PC-9 (cell line): ENCODE measurements around the gene MAN2A2. TPM values are rescaled to one million over a fixed set of nuclear protein-coding genes. Genes with fewer than 3 reads are reported as not detected.
A peak's percentile ranks its signal among the peaks of the same experiment; 100 is the strongest.

Source experiments
- BruUV-seq: library from RNA; stranded (reverse); fragments of 400-500 nt; replicated peaks from 2 replicates; lab custom pipeline; 2021; lab: Mats Ljungman, UMichigan
- CTCF ChIA-PET: fragments of 300-600 bp; sonication (Branson Sonifier 250); formaldehyde crosslinking; loops from one replicate; lab custom pipeline; 2022; ENCODE audit warnings: antibody characterized with exemption; lab: Charles Lee
- POLR2A ChIA-PET: fragments of 300-600 bp; sonication (Branson Sonifier 250); formaldehyde crosslinking; loops from one replicate; lab custom pipeline; 2022; ENCODE audit warnings: antibody characterized with exemption; ENCODE audit not compliant: unreplicated experiment; lab: Charles Lee
- DNase-seq, 2 experiments: peaks; one replicate each; pipeline versions ENCODE4 v3.0.0 to v3.0.0-alpha.2; 2015 to 2022; ENCODE audit warnings: mixed read lengths in 1 of 2
- H2AFZ ChIP-seq: fragments of 200-600 bp; sonication (generic); 2 replicates; pipeline ENCODE4 v1.8.1; 2017; ENCODE audit warnings: antibody characterized with exemption
- H3F3A ChIP-seq: fragments of 200-600 bp; sonication (generic); 2 replicates; pipeline ENCODE4 v1.8.1; 2017; ENCODE audit warnings: antibody characterized with exemption, mild to moderate bottlenecking, low read depth; ENCODE audit not compliant: insufficient read depth
- H3K27ac ChIP-seq: fragments of 200-600 bp; sonication (generic); 2 replicates; pipeline ENCODE4 v1.6.1; 2016; ENCODE audit warnings: mixed run types
- H3K27me3 ChIP-seq: fragments of 200-600 bp; sonication (generic); 2 replicates; pipeline ENCODE4 v1.6.1; 2016; ENCODE audit warnings: low read depth, mixed run types; ENCODE audit not compliant: insufficient read depth
- H3K36me3 ChIP-seq: fragments of 200-600 bp; sonication (generic); 2 replicates; pipeline ENCODE4 v1.6.1; 2016; ENCODE audit warnings: low read depth, mixed run types
- H3K4me1 ChIP-seq: fragments of 200-600 bp; sonication (generic); replicated peaks from 2 replicates; pipeline ENCODE4 v1.6.1; 2016; ENCODE audit warnings: mixed run types; ENCODE audit not compliant: insufficient read depth
- H3K4me2 ChIP-seq: fragments of 200-600 bp; sonication (generic); 2 replicates; pipeline ENCODE4 v1.6.1; 2017; ENCODE audit warnings: mixed run types
- H3K4me3 ChIP-seq: fragments of 200-600 bp; sonication (generic); 2 replicates; pipeline ENCODE4 v1.6.1; 2016; ENCODE audit warnings: mixed run types
- H3K79me2 ChIP-seq: fragments of 200-600 bp; sonication (generic); 2 replicates; pipeline ENCODE4 v1.6.1; 2017; ENCODE audit warnings: low read depth, mixed run types
- H3K9me2 ChIP-seq: fragments of 200-600 bp; sonication (generic); 2 replicates; pipeline ENCODE4 v1.8.1; 2017; ENCODE audit warnings: mild to moderate bottlenecking; ENCODE audit not compliant: insufficient read depth
- H3K9me3 ChIP-seq: fragments of 200-600 bp; sonication (generic); 2 replicates; pipeline ENCODE4 v1.8.1; 2016; ENCODE audit warnings: low read depth; ENCODE audit not compliant: insufficient read depth
- H4K20me1 ChIP-seq: fragments of 200-600 bp; sonication (generic); 2 replicates; pipeline ENCODE4 v1.8.1; 2017; ENCODE audit not compliant: insufficient read depth
- EZH2 ChIP-seq: fragments of 200-600 bp; sonication (generic); IDR thresholded peaks from 2 replicates; pipeline ENCODE4 v1.8.0; 2017; ENCODE audit warnings: antibody characterized with exemption, low read depth
- intact Hi-C: fragments of 100-400 bp; cut with micrococcal nuclease; formaldehyde crosslinking; loops from one replicate; pipeline ENCODE4 v1.10.0; 2022; ENCODE audit not compliant: unreplicated experiment
- total RNA-seq: library from RNA; stranded (reverse); gene quantifications from 2 replicates; pipeline ENCODE4 v1.2.3, GENCODE V29; 2021
- TF ChIP-seq, protein P1 (sequence below): fragments of 200-600 bp; sonication (generic); conservative IDR thresholded peaks from 2 replicates; pipeline ENCODE4 v1.6.1; 2017; ENCODE audit warnings: mixed run types, antibody characterized with exemption, mild to moderate bottlenecking, moderate library complexity

MAN2A2 gene
- total RNA-seq, 1 experiment from 2014 or later = 27.1 TPM

DNA sequence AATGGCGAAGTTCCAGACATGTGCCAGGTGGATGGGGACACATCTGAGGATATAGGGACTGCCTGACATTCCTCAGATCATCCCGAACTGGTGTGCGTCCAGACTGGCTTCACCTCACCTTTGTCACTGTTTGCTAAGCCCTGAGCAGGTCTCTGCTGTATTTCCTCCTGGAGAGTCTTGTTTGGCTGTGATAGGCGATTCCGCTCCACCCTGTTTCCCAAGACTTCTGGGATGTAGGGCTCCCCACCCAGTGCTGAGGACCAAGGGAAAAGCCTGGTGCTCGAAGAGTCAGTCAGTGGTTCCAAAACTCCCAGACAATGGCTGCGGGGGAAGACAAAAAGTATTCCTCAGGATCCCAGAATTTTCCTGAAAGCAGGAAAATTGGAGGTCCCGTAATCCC lies 45.8 kb upstream of the MAN2A2 start:
- Histone ChIP-seq H2AFZ (no peak overlapping the region), H3K27me3 (no peaks in the 10 kb centered on the region), H3K4me1 (peaks cover 39% of the 10 kb centered on the region), H3F3A (peaks cover 25% of the 10 kb centered on the region), H4K20me1 (no peaks in the 10 kb centered on the region), H3K36me3 (no peaks in the 10 kb centered on the region), H3K9me3 (no peaks in the 10 kb centered on the region), H3K9me2 (no peaks in the 10 kb centered on the region), H3K27ac (no peak overlapping the region), H3K4me3 (no peak overlapping the region), H3K79me2 (no peaks in the 10 kb centered on the region), H3K4me2 (no peak overlapping the region)
- TF ChIP-seq, protein P1, sequence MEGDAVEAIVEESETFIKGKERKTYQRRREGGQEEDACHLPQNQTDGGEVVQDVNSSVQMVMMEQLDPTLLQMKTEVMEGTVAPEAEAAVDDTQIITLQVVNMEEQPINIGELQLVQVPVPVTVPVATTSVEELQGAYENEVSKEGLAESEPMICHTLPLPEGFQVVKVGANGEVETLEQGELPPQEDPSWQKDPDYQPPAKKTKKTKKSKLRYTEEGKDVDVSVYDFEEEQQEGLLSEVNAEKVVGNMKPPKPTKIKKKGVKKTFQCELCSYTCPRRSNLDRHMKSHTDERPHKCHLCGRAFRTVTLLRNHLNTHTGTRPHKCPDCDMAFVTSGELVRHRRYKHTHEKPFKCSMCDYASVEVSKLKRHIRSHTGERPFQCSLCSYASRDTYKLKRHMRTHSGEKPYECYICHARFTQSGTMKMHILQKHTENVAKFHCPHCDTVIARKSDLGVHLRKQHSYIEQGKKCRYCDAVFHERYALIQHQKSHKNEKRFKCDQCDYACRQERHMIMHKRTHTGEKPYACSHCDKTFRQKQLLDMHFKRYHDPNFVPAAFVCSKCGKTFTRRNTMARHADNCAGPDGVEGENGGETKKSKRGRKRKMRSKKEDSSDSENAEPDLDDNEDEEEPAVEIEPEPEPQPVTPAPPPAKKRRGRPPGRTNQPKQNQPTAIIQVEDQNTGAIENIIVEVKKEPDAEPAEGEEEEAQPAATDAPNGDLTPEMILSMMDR = no peak
- CTCF ChIA-PET = no interaction called here
- no TSS peak for BruUV-seq
- no peak for DNase-seq
- POLR2A ChIA-PET = no interaction called here
- intact Hi-C loops = no loop called here

GRCh38 chr15:90857883-90858443 lies 45.1 kb upstream of the MAN2A2 start:
- no peak for TF ChIP-seq EZH2
- TF ChIP-seq, protein P1 = no peak
- H3K27me3 ChIP-seq = no peaks in the 10 kb centered on the region
- H3K9me3 ChIP-seq = no peaks in the 10 kb centered on the region
- peaks cover 30% of the 10 kb centered on the region for H3F3A ChIP-seq
- no peak overlapping the region for H3K27ac ChIP-seq
- ChIA-PET CTCF (no interaction called here), POLR2A (no interaction called here)
- DNase-seq = no peak
- intact Hi-C loops = no loop called here
- no peak overlapping the region for H3K4me3 ChIP-seq
- no TSS peak for BruUV-seq
- no peaks in the 10 kb centered on the region for H3K79me2 ChIP-seq
- H4K20me1 ChIP-seq = no peaks in the 10 kb centered on the region
- H3K4me1 ChIP-seq = peaks cover 45% of the 10 kb centered on the region
- no peak overlapping the region for H2AFZ ChIP-seq
- H3K9me2 ChIP-seq = no peaks in the 10 kb centered on the region
- H3K4me2 ChIP-seq = no peak overlapping the region
- no peaks in the 10 kb centered on the region for H3K36me3 ChIP-seq

DNA sequence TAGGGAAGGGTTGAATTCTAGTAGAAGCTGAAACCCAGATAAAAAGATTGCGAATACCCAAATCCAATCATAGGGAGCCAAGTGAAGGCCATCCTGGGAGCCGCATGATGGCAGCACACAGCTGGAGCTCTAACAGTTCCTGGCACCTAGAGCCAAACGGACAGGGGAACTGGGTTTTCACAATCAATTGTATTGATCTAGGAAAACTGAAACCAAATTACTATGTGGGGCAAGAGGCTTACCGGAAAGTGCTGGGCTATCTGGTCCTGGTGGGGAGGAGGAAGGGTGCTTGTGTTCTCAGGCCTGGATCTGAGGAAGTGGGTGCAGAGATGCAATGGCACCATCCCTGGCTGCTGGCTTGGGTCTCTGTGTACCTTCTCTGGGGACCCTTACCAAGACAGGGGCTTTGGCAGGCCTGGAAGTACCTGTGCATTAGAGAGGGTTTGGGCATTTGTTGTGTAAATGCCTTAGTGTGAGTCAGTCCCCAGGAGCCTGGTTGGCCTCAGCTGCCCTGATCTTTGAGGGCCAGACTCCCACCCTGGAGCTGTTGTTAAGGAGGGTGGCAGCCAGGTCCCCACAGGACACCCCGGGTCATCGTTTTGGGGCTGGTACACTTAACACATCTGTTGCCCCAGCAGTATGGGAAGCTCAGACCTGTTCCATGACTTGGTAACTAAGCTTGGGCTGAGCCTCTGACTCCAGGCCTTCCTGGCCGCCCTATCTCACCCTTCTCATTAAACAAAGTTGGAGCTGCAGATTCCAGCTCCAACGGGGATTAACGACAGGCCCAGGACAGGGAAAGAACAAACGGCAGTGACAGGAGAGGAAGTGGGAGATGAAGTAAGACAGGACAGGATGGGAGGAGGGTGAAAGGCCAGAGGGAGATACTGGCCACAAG lies 43.6 kb upstream of the MAN2A2 start:
- intact Hi-C loops = no loop called here
- Histone ChIP-seq H4K20me1 (no peaks in the 10 kb centered on the region), H3K4me2 (peak overlapping the region; percentile 62), H3K4me3 (no peak overlapping the region), H3K27ac (peak overlapping the region; percentile 90), H3K9me2 (no peaks in the 10 kb centered on the region), H2AFZ (peak overlapping the region; percentile 28; the same call in 1 of the 2 replicates), H3K36me3 (no peaks in the 10 kb centered on the region), H3K9me3 (no peaks in the 10 kb centered on the region), H3K27me3 (no peaks in the 10 kb centered on the region), H3K79me2 (no peaks in the 10 kb centered on the region), H3F3A (peaks cover 45% of the 10 kb centered on the region), H3K4me1 (peaks cover 61% of the 10 kb centered on the region)
- POLR2A ChIA-PET = interaction anchor here (0.6 kb wide), 1 partner anchor 9 kb away, joined by 5 read pairs; the partner anchor contains the start of gene FURIN
- CTCF ChIA-PET = interaction anchor here (0.6 kb wide), 2 partner anchors 28 to 98 kb away, joined by 3 to 9 read pairs; no protein-coding TSS in a partner anchor
- TF ChIP-seq, protein P1 = no peak
- TF ChIP-seq EZH2 = no peak
- no TSS peak for BruUV-seq
- DNase-seq = no peak
